ENCODE results near the gene LYPLAL1.

The LYPLAL1 gene

GRCh38 chr1:219160967-219161366, 12.7 kb upstream of the LYPLAL1 start:
- Histone ChIP-seq H3K4me2 (ENCODE audit: low read length) (no peak overlapping the region), H3K4me3 (ENCODE audit: low read length) (no peak overlapping the region), H3K9ac (ENCODE audit: low read length) (no peak overlapping the region), H3K4me1 (ENCODE audit: low read length) (peaks cover 11% of the 10 kb centered on the region), H3K79me2 (ENCODE audit: low read length) (no peaks in the 10 kb centered on the region), H3K36me3 (replicated peaks; ENCODE audit: low read depth, low read length) (no peaks in the 10 kb centered on the region), H2AFZ (ENCODE audit: low read depth, low read length) (no peak overlapping the region), H4K20me1 (ENCODE audit: insufficient read depth, low read length) (no peaks in the 10 kb centered on the region), H3K9me3 (ENCODE audit: insufficient read depth, low read length) (no peaks in the 10 kb centered on the region), H3K27ac (ENCODE audit: low read length) (no peak overlapping the region), H3K27me3 (ENCODE audit: low read depth, low read length) (no peaks in the 10 kb centered on the region)
- TF ChIP-seq CTCF (IDR thresholded peaks at IDR 0.05; ENCODE audit: low read depth, low read length) (no peak), EZH2phosphoT487 (IDR thresholded peaks at IDR 0.05; ENCODE audit: low read depth) (no peak)

DNA sequence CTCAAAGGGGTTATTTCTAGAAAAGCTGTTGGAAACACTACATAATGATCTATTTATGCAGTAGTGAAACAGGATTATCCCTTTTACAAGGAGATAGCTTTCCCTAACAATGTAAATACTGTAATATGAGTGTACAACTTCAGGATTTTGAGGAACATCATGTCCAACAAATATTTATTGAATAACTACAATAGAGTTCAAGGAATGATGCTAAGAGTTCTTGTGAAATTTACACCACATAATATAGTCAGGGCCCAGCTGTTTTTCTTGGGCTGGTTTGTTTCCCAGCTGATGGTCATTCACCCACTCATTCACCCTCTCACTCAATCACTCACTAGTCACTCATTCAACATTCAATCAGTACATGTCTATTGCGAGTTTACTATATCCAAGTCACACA, 12.3 kb upstream of the LYPLAL1 start:
- Histone ChIP-seq H3K9me3 (ENCODE audit: insufficient read depth, low read length) (no peaks in the 10 kb centered on the region), H3K27ac (ENCODE audit: low read length) (no peak overlapping the region), H3K27me3 (ENCODE audit: low read depth, low read length) (no peaks in the 10 kb centered on the region), H4K20me1 (ENCODE audit: insufficient read depth, low read length) (no peaks in the 10 kb centered on the region), H3K79me2 (ENCODE audit: low read length) (no peaks in the 10 kb centered on the region), H3K9ac (ENCODE audit: low read length) (no peak overlapping the region), H3K4me2 (ENCODE audit: low read length) (no peak overlapping the region), H3K4me3 (ENCODE audit: low read length) (no peak overlapping the region), H3K4me1 (ENCODE audit: low read length) (peaks cover 11% of the 10 kb centered on the region), H2AFZ (ENCODE audit: low read depth, low read length) (no peak overlapping the region), H3K36me3 (replicated peaks; ENCODE audit: low read depth, low read length) (no peaks in the 10 kb centered on the region)
- TF ChIP-seq EZH2phosphoT487 (IDR thresholded peaks at IDR 0.05; ENCODE audit: low read depth) (no peak), CTCF (IDR thresholded peaks at IDR 0.05; ENCODE audit: low read depth, low read length) (no peak)

DNA sequence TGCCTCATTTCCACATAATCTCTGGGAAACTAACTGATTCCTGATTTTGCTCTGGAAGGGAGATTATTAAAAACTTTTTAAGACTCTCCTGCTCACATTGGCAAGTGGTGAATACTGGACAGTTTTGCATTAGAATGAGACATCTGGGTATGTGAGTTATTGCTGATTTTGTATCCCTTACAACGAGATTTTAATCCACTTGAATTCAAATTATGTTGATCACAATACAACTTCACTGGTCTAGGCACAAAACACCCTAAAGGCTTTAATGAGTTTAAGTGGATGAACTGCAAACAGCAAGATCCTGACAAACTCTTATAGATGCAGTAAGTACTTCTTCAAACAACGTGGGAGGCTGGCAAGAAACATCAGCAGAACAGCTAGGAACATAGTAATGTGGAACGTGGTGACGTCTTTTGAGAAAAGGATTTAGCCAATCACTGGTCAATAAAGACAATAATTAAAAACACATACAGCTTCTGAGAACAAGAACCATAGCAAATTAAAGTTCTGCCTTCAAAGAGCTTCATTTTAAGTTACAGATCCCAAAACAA, 10.2 kb upstream of the LYPLAL1 start:
- Histone ChIP-seq H3K4me3 (ENCODE audit: low read length) (no peak overlapping the region), H3K36me3 (replicated peaks; ENCODE audit: low read depth, low read length) (no peaks in the 10 kb centered on the region), H3K4me1 (ENCODE audit: low read length) (peaks cover 11% of the 10 kb centered on the region), H3K9me3 (ENCODE audit: insufficient read depth, low read length) (no peaks in the 10 kb centered on the region), H3K27ac (ENCODE audit: low read length) (no peak overlapping the region), H3K4me2 (ENCODE audit: low read length) (no peak overlapping the region), H3K27me3 (ENCODE audit: low read depth, low read length) (no peaks in the 10 kb centered on the region), H3K9ac (ENCODE audit: low read length) (no peak overlapping the region), H2AFZ (ENCODE audit: low read depth, low read length) (no peak overlapping the region), H3K79me2 (ENCODE audit: low read length) (no peaks in the 10 kb centered on the region), H4K20me1 (ENCODE audit: insufficient read depth, low read length) (no peaks in the 10 kb centered on the region)
- TF ChIP-seq EZH2phosphoT487 (IDR thresholded peaks at IDR 0.05; ENCODE audit: low read depth) (no peak), CTCF (IDR thresholded peaks at IDR 0.05; ENCODE audit: low read depth, low read length) (no peak)

GRCh38 chr1:219171192-219171935, 2.3 kb upstream of the LYPLAL1 start:
- peaks cover 27% of the 10 kb centered on the region for H3K79me2 ChIP-seq (ENCODE audit: low read length)
- no peak overlapping the region for H3K27ac ChIP-seq (ENCODE audit: low read length)
- H3K27me3 ChIP-seq (ENCODE audit: low read depth, low read length) = no peaks in the 10 kb centered on the region
- H4K20me1 ChIP-seq (ENCODE audit: insufficient read depth, low read length) = peaks cover 3% of the 10 kb centered on the region; the same call in 1 of the 2 replicates
- H3K4me2 ChIP-seq (ENCODE audit: low read length) = peak overlapping the region; percentile 6; the same call in 1 of the 2 replicates
- H3K9ac ChIP-seq (ENCODE audit: low read length) = no peak overlapping the region
- no peak overlapping the region for H2AFZ ChIP-seq (ENCODE audit: low read depth, low read length)
- no peaks in the 10 kb centered on the region for H3K9me3 ChIP-seq (ENCODE audit: insufficient read depth, low read length)
- peaks cover 7% of the 10 kb centered on the region for H3K36me3 ChIP-seq (replicated peaks; ENCODE audit: low read depth, low read length)
- TF ChIP-seq EZH2phosphoT487 (IDR thresholded peaks at IDR 0.05; ENCODE audit: low read depth) = no peak
- no peak for TF ChIP-seq CTCF (IDR thresholded peaks at IDR 0.05; ENCODE audit: low read depth, low read length)
- H3K4me1 ChIP-seq (ENCODE audit: low read length) = peaks cover 43% of the 10 kb centered on the region
- no peak overlapping the region for H3K4me3 ChIP-seq (ENCODE audit: low read length)

Data from OCI-LY3 (cell line).